HepG2 (cell line): Measurements from ENCODE around the gene SPRED2. TPM values are rescaled to one million over a fixed set of nuclear protein-coding genes. Genes with fewer than 3 reads are reported as not detected.

Experiments used
- ELF3 ChIP-seq: IDR thresholded peaks from 2 replicates; pipeline ENCODE4 v1.6.1; 2016; ENCODE audit warnings: missing genetic modification reagents, missing compliant biosample characterization
- FOXA1 ChIP-seq, 2 experiments: fragments of 450-650 bp in 1 of 2; sonication (generic) in 1 of 2; formaldehyde crosslinking in 1 of 2; IDR thresholded peaks; 2 replicates each; pipeline versions ENCODE4 v1.4.0 to v1.6.1; 2016 to 2020; ENCODE audit warnings: missing genetic modification reagents in 1 of 2
- GLI4 ChIP-seq: sonication (generic); formaldehyde crosslinking; IDR thresholded peaks from 2 replicates; pipeline ENCODE4 v1.5.1; 2020; ENCODE audit warnings: missing genetic modification reagents, mild to moderate bottlenecking, moderate library complexity, borderline replicate concordance
- HOXA3 ChIP-seq: sonication (generic); formaldehyde crosslinking; IDR thresholded peaks from 2 replicates; pipeline ENCODE4 v1.5.0; 2020; ENCODE audit warnings: missing genetic modification reagents
- KDM2A ChIP-seq: sonication (generic); formaldehyde crosslinking; IDR thresholded peaks from 2 replicates; pipeline ENCODE4 v1.4.0; 2020; ENCODE audit warnings: low read depth, missing genetic modification reagents, borderline replicate concordance
- KMT2A ChIP-seq: sonication (generic); formaldehyde crosslinking; IDR thresholded peaks from 2 replicates; pipeline ENCODE4 v1.4.0; 2020; ENCODE audit warnings: missing genetic modification reagents
- NCOA2 ChIP-seq: sonication (generic); formaldehyde crosslinking; IDR thresholded peaks from 2 replicates; pipeline ENCODE4 v1.8.0; 2022; ENCODE audit warnings: inconsistent platforms
- RFX5 ChIP-seq: IDR thresholded peaks from 2 replicates; pipeline ENCODE4 v1.6.1; 2011; ENCODE audit warnings: low read depth, low read length, improper control_type of control experiment
- RXRA ChIP-seq: sonication (generic); formaldehyde crosslinking; IDR thresholded peaks from 2 replicates; pipeline ENCODE4 v1.5.1; 2020; ENCODE audit warnings: missing genetic modification reagents
- ZBTB7B ChIP-seq: sonication (generic); formaldehyde crosslinking; IDR thresholded peaks from 2 replicates; pipeline ENCODE4 v1.4.0; 2020; ENCODE audit warnings: missing genetic modification reagents
- ZMYM2 ChIP-seq: sonication (generic); formaldehyde crosslinking; IDR thresholded peaks from 2 replicates; pipeline ENCODE4 v1.8.0; 2022; ENCODE audit warnings: mild to moderate bottlenecking, missing genetic modification reagents
- ZNF136 ChIP-seq: sonication (generic); formaldehyde crosslinking; IDR thresholded peaks from 2 replicates; pipeline ENCODE4 v1.8.1; 2022; ENCODE audit warnings: low read depth, mild to moderate bottlenecking, moderate library complexity, missing genetic modification reagents
- ZNF3 ChIP-seq: IDR thresholded peaks from 2 replicates; pipeline ENCODE4 v1.7.0; 2017; ENCODE audit warnings: inconsistent platforms
- ZNF446 ChIP-seq: sonication (generic); formaldehyde crosslinking; IDR thresholded peaks from 2 replicates; pipeline ENCODE4 v1.5.0; 2020; ENCODE audit warnings: mild to moderate bottlenecking, missing genetic modification reagents
- ZNF496 ChIP-seq: sonication (generic); formaldehyde crosslinking; IDR thresholded peaks from 2 replicates; pipeline ENCODE4 v1.8.1; 2023; ENCODE audit warnings: mild to moderate bottlenecking, moderate library complexity, missing genetic modification reagents; ENCODE audit not compliant: insufficient replicate concordance
- ZNF678 ChIP-seq: sonication (generic); formaldehyde crosslinking; IDR thresholded peaks from 2 replicates; pipeline ENCODE4 v1.4.0; 2020; ENCODE audit warnings: mild to moderate bottlenecking, missing genetic modification reagents
- ZNF891 ChIP-seq: sonication (generic); formaldehyde crosslinking; IDR thresholded peaks from 2 replicates; pipeline ENCODE4 v1.5.0; 2020; ENCODE audit warnings: mild to moderate bottlenecking, missing genetic modification reagents
- polyA plus RNA-seq, 8 experiments: library from polyadenylated mRNA; depleted of rRNA in 3 of 8; stranded (reverse) in 7 of 8; unstranded in 1 of 8; fragments of >200 nt; fragmentation: Illumina TruSeq in 4 of 8; extraction: Trizol in 4 of 8; gene quantifications; 2 replicates each; pipeline versions ENCODE4 v1.2.1 to v1.2.3, GENCODE V29; 2011 to 2016; ENCODE audit warnings: low read depth in 4 of 8, missing spikeins in 1 of 8, mixed read lengths in 1 of 8; ENCODE audit not compliant: insufficient read depth in 1 of 8
- total RNA-seq, 5 experiments: library from RNA; depleted of rRNA; stranded (reverse); fragments of >200 nt; fragmentation: Illumina TruSeq; extraction: Trizol; gene quantifications; 2 replicates each; pipeline ENCODE4 v1.2.3, GENCODE V29; 2016; ENCODE audit warnings: low read depth in 1 of 5
- TF ChIP-seq, protein P1 (sequence below): sonication (generic); formaldehyde crosslinking; IDR thresholded peaks from 2 replicates; pipeline ENCODE4 v1.4.0; 2020; ENCODE audit warnings: missing genetic modification reagents
- TF ChIP-seq, protein P2 (sequence below): sonication (generic); formaldehyde crosslinking; conservative IDR thresholded peaks from 2 replicates; pipeline ENCODE4 v1.8.0; 2022; ENCODE audit warnings: mild to moderate bottlenecking, moderate library complexity, missing genetic modification reagents
- TF ChIP-seq, protein P3 (sequence below): sonication (generic); formaldehyde crosslinking; IDR thresholded peaks from 2 replicates; pipeline ENCODE4 v1.4.0; 2020; ENCODE audit warnings: missing genetic modification reagents
- TF ChIP-seq, protein P4 (sequence below): IDR thresholded peaks from 2 replicates; pipeline ENCODE4 v1.6.1; 2016; ENCODE audit warnings: mild to moderate bottlenecking, missing biosample characterization, missing genetic modification reagents
- TF ChIP-seq, protein P5 (sequence below): IDR thresholded peaks from 2 replicates; pipeline ENCODE4 v1.6.1; 2016; ENCODE audit warnings: missing compliant biosample characterization, missing genetic modification reagents, borderline replicate concordance
- TF ChIP-seq, protein P6 (sequence below): IDR thresholded peaks from 2 replicates; pipeline ENCODE4 v1.6.1; 2018; ENCODE audit warnings: missing genetic modification reagents, mild to moderate bottlenecking, missing compliant biosample characterization

The SPRED2 gene
- total and polyA plus RNA-seq, 2 of the 13 experiments (the other 11 are each of a cell fraction or from before 2014, with no cell fraction given): 13.0 to 37.0 TPM

DNA sequence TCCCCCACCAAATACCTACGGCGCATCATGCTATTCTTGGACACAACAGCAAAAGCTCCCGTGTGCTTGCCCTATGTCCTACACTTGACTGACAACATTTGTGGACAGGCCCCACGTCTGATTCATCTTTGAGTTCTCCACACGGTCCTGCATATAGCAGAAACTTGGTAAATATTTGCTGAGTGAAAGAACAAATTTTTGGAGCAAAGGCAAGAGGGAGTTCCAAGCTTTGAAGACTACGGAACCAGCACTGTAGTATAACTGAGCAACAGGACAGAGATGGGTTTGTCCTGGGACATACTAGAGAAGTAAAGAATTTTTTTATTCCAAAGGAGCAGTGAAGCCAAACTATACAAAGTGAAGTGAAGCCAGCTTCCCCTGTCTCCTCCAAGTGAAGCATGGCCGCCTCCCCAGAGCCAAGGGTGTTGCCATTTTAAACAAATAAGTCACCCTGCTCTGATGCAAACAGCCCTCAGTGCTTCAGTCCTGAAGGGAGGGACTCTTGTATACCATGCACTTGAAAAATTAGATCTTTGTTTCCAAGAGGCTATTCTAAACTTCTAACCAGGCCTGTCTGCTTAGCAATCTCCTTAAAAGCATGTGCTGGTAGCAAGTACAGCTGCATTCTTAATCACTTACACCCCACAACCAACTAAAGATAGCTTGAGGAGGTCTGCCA lies 35.9 kb downstream of the SPRED2 start (continued):
- TF ChIP-seq, protein P1, sequence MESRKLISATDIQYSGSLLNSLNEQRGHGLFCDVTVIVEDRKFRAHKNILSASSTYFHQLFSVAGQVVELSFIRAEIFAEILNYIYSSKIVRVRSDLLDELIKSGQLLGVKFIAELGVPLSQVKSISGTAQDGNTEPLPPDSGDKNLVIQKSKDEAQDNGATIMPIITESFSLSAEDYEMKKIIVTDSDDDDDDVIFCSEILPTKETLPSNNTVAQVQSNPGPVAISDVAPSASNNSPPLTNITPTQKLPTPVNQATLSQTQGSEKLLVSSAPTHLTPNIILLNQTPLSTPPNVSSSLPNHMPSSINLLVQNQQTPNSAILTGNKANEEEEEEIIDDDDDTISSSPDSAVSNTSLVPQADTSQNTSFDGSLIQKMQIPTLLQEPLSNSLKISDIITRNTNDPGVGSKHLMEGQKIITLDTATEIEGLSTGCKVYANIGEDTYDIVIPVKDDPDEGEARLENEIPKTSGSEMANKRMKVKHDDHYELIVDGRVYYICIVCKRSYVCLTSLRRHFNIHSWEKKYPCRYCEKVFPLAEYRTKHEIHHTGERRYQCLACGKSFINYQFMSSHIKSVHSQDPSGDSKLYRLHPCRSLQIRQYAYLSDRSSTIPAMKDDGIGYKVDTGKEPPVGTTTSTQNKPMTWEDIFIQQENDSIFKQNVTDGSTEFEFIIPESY (CRISPR knock-in tag): peak; percentile 46; the same call in 1 of the 2 replicates
- TF ChIP-seq ZNF3 (CRISPR knock-in tag): peak; percentile 83; the same call in 1 of the 2 replicates
- TF ChIP-seq KDM2A (CRISPR knock-in tag): peak; percentile 57
- TF ChIP-seq, protein P2, sequence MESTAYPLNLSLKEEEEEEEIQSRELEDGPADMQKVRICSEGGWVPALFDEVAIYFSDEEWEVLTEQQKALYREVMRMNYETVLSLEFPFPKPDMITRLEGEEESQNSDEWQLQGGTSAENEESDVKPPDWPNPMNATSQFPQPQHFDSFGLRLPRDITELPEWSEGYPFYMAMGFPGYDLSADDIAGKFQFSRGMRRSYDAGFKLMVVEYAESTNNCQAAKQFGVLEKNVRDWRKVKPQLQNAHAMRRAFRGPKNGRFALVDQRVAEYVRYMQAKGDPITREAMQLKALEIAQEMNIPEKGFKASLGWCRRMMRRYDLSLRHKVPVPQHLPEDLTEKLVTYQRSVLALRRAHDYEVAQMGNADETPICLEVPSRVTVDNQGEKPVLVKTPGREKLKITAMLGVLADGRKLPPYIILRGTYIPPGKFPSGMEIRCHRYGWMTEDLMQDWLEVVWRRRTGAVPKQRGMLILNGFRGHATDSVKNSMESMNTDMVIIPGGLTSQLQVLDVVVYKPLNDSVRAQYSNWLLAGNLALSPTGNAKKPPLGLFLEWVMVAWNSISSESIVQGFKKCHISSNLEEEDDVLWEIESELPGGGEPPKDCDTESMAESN (CRISPR knock-in tag): 0 out of 2 replicates have a peak, but pooled peaks have one; percentile 14
- no peak for TF ChIP-seq FOXA1 (IDR thresholded peaks at IDR 0.05)
- peak; percentile 75 for TF ChIP-seq FOXA1 (CRISPR knock-in tag; IDR thresholded peaks at IDR 0.05)
- TF ChIP-seq, protein P3, sequence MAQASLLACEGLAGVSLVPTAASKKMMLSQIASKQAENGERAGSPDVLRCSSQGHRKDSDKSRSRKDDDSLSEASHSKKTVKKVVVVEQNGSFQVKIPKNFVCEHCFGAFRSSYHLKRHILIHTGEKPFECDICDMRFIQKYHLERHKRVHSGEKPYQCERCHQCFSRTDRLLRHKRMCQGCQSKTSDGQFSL (CRISPR knock-in tag): no peak
- TF ChIP-seq ZMYM2 (CRISPR knock-in tag): 0 out of 2 replicates have a peak, but pooled peaks have one; percentile 68
- TF ChIP-seq ZNF678: no peak
- TF ChIP-seq, protein P4, sequence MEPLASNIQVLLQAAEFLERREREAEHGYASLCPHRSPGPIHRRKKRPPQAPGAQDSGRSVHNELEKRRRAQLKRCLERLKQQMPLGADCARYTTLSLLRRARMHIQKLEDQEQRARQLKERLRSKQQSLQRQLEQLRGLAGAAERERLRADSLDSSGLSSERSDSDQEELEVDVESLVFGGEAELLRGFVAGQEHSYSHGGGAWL (CRISPR knock-in tag): no peak
- TF ChIP-seq ZNF136 (CRISPR knock-in tag): peak; percentile 65
- TF ChIP-seq ELF3: peak; percentile 77
- TF ChIP-seq RFX5: no peak
- TF ChIP-seq NCOA2 (CRISPR knock-in tag): peak; percentile 82
- TF ChIP-seq KMT2A (CRISPR knock-in tag): 0 out of 2 replicates have a peak, but pooled peaks have one; percentile 43
- TF ChIP-seq, protein P5, sequence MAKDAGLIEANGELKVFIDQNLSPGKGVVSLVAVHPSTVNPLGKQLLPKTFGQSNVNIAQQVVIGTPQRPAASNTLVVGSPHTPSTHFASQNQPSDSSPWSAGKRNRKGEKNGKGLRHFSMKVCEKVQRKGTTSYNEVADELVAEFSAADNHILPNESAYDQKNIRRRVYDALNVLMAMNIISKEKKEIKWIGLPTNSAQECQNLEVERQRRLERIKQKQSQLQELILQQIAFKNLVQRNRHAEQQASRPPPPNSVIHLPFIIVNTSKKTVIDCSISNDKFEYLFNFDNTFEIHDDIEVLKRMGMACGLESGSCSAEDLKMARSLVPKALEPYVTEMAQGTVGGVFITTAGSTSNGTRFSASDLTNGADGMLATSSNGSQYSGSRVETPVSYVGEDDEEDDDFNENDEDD (CRISPR knock-in tag): peak; percentile 14; the same call in 1 of the 2 replicates
- no peak for TF ChIP-seq ZNF496 (CRISPR knock-in tag)
- TF ChIP-seq RXRA (CRISPR knock-in tag): peak; percentile 78; the same call in 1 of the 2 replicates
- TF ChIP-seq ZBTB7B (CRISPR knock-in tag): peak; percentile 70; the same call in 1 of the 2 replicates
- TF ChIP-seq ZNF446 (CRISPR knock-in tag): 0 out of 2 replicates have a peak, but pooled peaks have one; percentile 45
- peak; percentile 75 for TF ChIP-seq HOXA3 (CRISPR knock-in tag)
- 0 out of 2 replicates have a peak, but pooled peaks have one; percentile 38 for TF ChIP-seq GLI4 (CRISPR knock-in tag)
- TF ChIP-seq, protein P6, sequence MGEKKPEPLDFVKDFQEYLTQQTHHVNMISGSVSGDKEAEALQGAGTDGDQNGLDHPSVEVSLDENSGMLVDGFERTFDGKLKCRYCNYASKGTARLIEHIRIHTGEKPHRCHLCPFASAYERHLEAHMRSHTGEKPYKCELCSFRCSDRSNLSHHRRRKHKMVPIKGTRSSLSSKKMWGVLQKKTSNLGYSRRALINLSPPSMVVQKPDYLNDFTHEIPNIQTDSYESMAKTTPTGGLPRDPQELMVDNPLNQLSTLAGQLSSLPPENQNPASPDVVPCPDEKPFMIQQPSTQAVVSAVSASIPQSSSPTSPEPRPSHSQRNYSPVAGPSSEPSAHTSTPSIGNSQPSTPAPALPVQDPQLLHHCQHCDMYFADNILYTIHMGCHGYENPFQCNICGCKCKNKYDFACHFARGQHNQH (CRISPR knock-in tag): peak; percentile 96
- TF ChIP-seq ZNF891 (CRISPR knock-in tag): no peak
